Omental fat pad (tissue), 4 donors: Measurements from ENCODE around the gene SCGB1C2. TPM values are rescaled to one million over a fixed set of nuclear protein-coding genes. Genes with fewer than 3 reads are reported as not detected.

Source experiments
- ATAC-seq: fragments of 150-250 bp; one replicate; pipeline ENCODE4 v1.9.1; 2016; ENCODE audit warnings: mild to moderate bottlenecking, moderate library complexity; ENCODE audit not compliant: low FRiP score
- DNase-seq: peaks from one replicate; pipeline ENCODE4 v3.0.0-alpha.2; 2019; ENCODE audit warnings: low spot score
- CTCF ChIP-seq, 3 donors: fragments of 450-650 bp; IDR thresholded peaks; one replicate each; pipeline ENCODE4 v1.5.1; 2016 to 2017; ENCODE audit warnings: antibody characterized with exemption in 3 of 3, mild to moderate bottlenecking in 3 of 3, moderate library complexity in 2 of 3
- total RNA-seq, 4 donors: library from RNA; depleted of rRNA; stranded (reverse); fragments of >200 nt; gene quantifications; one replicate each; pipeline ENCODE4 v1.1.0, GENCODE V29; 2016

SCGB1C2 gene
- total RNA-seq, 4 donors from 2014 or later: not detected

GRCh38 chr17:153851-154250 lies 16.5 kb downstream of the SCGB1C2 start:
- DNase-seq (peak; percentile 8), ATAC-seq (no peak)
- TF ChIP-seq CTCF (IDR thresholded peaks at IDR 0.05): no peak

GRCh38 chr17:155576-155975 lies 18.2 kb downstream of the SCGB1C2 start:
- no peak for TF ChIP-seq CTCF (IDR thresholded peaks at IDR 0.05)
- ATAC-seq (no peak), DNase-seq (no peak)

- ATAC-seq (no peak), DNase-seq (no peak)
- TF ChIP-seq CTCF (IDR thresholded peaks at IDR 0.05): no peak
Observed at GRCh38 chr17:156094-156621, 18.8 kb downstream of the SCGB1C2 start.

- no peak for TF ChIP-seq CTCF (IDR thresholded peaks at IDR 0.05)
- ATAC-seq (no peak), DNase-seq (no peak)
Observed at GRCh38 chr17:156946-157345, 19.6 kb downstream of the SCGB1C2 start.

- ATAC-seq (no peak), DNase-seq (no peak)
- TF ChIP-seq CTCF (IDR thresholded peaks at IDR 0.05): no peak
Observed at GRCh38 chr17:157901-158300, 20.5 kb downstream of the SCGB1C2 start.

- DNase-seq (no peak), ATAC-seq (no peak)
- TF ChIP-seq CTCF (IDR thresholded peaks at IDR 0.05): no peak
Observed at GRCh38 chr17:158379-158778, 21.0 kb downstream of the SCGB1C2 start.

GRCh38 chr17:159609-160008 lies 22.2 kb downstream of the SCGB1C2 start:
- no peak for ATAC-seq
- no peak for DNase-seq
- TF ChIP-seq CTCF (IDR thresholded peaks at IDR 0.05): no peak
